GM19239 (cell line): ENCODE data around the gene CASP9.
"Not testable (repeated sequence)": the region's sequence is repeated elsewhere in the genome, so short reads cannot be mapped to it uniquely, and the experiment has no call there.

ENCODE experiments used
- DNase-seq: peaks from one replicate; pipeline ENCODE4 v3.0.0; 2011; ENCODE audit warnings: low spot score; ENCODE audit not compliant: insufficient read length
- FAIRE-seq: peaks from 2 replicates; lab custom pipeline; 2011; peaks lifted over from hg19 to GRCh38; lab: Jason Lieb, UNC

The CASP9 gene

DNA sequence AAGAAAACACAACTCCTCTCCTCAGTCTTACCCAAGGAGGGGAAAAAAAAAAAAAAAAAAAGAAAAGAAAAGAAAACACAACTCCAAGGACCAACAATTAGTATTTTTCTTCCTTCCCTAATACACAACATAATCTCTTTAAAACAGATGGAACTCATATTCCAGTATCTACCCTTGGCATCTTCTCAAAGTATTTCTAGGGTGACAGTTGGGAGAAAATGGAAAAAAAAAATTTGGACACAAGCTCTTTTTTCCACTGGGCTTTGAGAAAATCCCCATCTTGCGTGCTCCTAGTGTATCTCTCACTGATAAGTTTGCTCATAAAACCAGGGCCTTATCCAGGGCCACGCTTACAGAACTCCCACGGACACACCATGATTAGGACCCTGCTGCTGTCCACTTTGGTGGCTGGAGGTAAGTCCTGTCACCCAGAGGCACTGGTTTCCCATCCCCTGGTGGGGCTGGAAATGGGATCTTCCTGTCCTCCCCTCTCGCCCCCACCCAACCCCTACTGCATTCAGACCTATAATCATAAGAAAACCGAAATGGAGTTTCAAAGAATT is 48.2 kb downstream of the CASP9 start, which contains the start of gene CELA2B:
TSS of gene CELA2B (plus strand) at position 353 of the 563 bp plus-strand sequence. CDS start at position 375, 22 bp downstream.
- FAIRE-seq (no peak), DNase-seq (no peak)

DNA sequence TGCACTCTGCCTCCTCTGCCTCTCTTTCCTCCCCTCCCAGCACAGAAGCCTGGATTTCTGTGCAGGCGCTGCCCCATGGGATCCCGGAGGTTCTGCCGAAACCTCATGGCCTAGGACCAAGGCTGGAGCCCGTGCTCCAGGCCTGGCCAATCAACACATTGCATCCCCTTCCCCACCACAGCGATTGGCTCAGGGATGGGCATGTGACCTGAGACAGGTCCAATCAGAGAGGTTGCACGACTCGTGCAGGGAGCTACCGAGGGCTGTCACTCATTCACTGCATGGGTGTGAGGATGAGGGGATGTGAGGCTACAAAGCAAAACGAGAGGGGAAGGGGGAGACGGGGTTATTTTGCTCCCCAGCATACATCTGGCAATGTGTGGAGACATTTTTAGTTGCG is 51.4 kb downstream of the CASP9 start:
- no peak for DNase-seq

GRCh38 chr1:15471723-15472122 is 52.3 kb downstream of the CASP9 start:
- not testable (repeated sequence) for DNase-seq, FAIRE-seq

More for the DNA sequence above, 51.4 kb downstream of the CASP9 start:
- no peak for FAIRE-seq

GRCh38 chr1:15471067-15471466 is 52.9 kb downstream of the CASP9 start:
- not testable (repeated sequence) for DNase-seq, FAIRE-seq

GRCh38 chr1:15469821-15470448 is 54.1 kb downstream of the CASP9 start:
- FAIRE-seq, DNase-seq: not testable (repeated sequence)

- DNase-seq (no peak), FAIRE-seq (no peak)
Measured at GRCh38 chr1:15469361-15469760, 54.7 kb downstream of the CASP9 start.

GRCh38 chr1:15468145-15468544 is 55.9 kb downstream of the CASP9 start:
- FAIRE-seq, result no peak
- no peak for DNase-seq

DNA sequence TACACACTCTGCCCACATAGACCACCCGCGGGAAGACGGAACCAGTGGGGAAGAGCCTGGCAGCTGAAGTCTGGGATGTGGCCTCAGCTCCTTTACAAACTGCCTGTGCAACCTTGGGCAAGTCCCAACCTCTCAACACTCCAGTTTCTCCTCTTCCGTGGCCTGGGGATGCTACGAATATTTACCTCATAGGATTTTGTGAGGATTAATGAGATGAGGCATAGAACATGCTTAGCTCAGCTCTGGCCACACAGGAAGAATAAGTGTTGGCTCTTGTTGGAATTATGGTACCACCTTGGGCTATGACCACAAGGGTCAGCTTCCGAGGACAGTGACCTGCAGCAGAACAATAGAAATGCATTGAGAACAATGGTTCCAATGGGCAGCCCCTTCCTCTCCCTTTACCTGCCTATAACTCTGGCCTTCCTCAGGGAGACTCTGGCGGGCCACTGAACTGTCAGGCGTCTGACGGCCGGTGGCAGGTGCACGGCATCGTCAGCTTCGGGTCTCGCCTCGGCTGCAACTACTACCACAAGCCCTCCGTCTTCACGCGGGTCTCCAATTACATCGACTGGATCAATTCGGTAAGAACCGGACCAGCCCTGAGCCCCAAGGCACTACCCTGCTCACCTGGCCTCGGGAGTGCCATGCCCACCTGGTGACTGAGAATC is 56.9 kb downstream of the CASP9 start:
- not testable (repeated sequence) for FAIRE-seq, DNase-seq

DNA sequence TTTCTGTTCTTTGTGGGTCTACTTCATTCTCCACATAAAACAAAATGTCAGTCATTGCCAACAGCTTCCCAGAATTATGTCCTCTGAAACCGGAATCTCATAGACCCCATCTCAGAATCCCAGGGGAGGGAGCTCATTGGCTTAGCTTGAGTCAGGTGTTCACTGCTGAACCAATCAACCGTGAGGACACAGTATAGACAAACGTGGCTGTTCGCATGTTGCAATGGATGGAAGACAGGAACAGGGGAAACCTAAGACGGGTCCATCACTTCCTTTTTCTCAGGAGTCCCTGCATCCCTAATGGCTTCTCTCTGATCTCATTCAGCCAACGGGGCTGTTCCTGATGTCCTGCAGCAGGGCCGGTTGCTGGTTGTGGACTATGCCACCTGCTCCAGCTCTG is 58.3 kb downstream of the CASP9 start:
- no peak for FAIRE-seq
- DNase-seq, result no peak

DNA sequence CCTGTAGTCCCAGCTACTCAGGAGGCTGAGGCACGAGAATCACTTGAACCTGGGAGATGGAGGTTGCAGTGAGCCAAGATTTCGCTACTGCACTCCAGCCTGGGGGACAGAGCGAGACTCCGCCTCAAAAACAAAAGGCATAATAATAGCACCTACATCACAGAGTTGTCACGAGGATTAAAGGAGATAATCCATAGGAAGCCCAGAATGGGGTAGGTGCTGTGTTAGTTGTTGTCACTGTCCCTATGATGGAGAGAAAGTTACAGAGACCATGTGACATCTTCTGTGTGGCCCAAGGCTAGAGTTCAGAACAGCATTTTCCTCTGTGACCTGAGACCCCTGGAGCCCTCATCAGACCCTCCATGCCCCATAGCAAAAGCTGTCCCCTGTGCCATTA is 60.1 kb downstream of the CASP9 start:
- not testable (repeated sequence) for DNase-seq, FAIRE-seq

- not testable (repeated sequence) for FAIRE-seq, DNase-seq
Measured at GRCh38 chr1:15463064-15463800, 60.8 kb downstream of the CASP9 start.

DNA sequence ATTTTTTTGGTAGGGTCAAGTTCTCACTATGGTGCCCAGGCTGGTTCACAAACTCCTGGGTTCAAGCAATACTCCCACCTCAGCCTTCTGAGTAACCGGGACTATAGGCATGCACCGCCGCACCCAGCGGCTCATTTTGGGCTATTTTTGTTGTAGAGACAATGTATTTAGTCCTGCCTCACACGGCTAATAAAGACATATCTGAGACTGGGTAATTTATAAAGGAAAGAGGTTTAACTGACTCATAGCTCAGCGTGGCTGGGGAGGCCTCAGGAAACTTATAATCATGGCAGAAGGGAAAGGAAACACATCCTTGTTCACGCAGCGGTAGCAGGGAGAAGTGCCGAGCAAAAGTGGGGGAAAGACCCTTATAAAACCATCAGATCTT is 63.3 kb downstream of the CASP9 start:
- no peak for DNase-seq
- FAIRE-seq, result no peak

GRCh38 chr1:15459771-15460707 is 64.0 kb downstream of the CASP9 start:
- FAIRE-seq, result no peak

GRCh38 chr1:15458388-15458787 is 65.6 kb downstream of the CASP9 start:
- not testable (repeated sequence) for FAIRE-seq, DNase-seq

More at GRCh38 chr1:15459771-15460707, 64.0 kb downstream of the CASP9 start:
- no peak for DNase-seq

DNA sequence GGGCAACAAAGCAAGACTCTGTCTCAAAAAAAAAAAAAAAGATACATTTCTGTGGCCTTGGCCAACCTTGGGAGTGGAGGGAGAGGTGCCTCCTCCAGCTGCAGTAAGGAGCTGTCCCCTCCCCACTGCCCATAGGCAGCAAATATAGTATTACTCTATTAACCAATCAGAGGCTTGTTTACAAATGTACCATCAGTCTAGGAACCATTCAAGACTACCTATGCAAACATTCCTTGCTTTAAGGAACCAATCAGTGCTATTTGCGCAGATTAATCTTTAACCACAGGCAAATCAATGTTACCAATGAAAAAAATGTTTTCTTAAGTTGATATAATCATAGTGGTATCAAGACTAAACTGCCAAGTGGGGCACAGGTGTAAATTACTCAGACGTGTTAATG is 66.4 kb downstream of the CASP9 start:
- DNase-seq, result no peak
- FAIRE-seq, result no peak

GRCh38 chr1:15456313-15456954 is 67.6 kb downstream of the CASP9 start, which contains the start of gene CELA2A:
Gene CELA2A, plus strand, starts transcription at chr1:15456732. Its CDS starts 22 bp downstream, at chr1:15456754.
- FAIRE-seq (no peak), DNase-seq (no peak)

GRCh38 chr1:15455522-15455921 is 68.5 kb downstream of the CASP9 start:
- no peak for FAIRE-seq

GRCh38 chr1:15454256-15454655 is 69.8 kb downstream of the CASP9 start:
- FAIRE-seq (no peak), DNase-seq (no peak)

More at GRCh38 chr1:15455522-15455921, 68.5 kb downstream of the CASP9 start:
- no peak for DNase-seq

DNA sequence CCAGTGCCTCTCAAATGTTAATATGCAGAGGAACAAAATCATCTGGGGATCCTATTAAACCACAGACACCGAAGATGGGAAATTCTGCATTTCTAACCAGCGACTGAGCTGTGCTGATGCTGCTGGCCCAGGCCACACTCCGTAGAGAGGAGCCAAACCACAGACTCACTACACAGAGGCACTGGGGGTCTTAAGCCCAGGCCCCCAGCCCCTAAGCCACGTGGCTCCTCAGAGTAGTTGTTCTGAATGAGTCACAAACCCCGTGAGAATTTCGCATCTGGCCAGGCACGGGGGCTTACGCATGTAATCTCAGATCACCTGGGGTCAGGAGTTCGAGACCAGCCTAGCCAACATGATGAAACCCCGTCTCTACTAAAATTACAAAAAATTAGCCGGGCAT is 70.3 kb downstream of the CASP9 start:
- no peak for FAIRE-seq

More for the DNA sequence above, 70.3 kb downstream of the CASP9 start:
- DNase-seq, result no peak
